HEK293 (cell line): ENCODE results near the gene METTL16.

ENCODE experiments used
- BCL6B ChIP-seq: fragments of 450-650 bp; formaldehyde crosslinking; IDR thresholded peaks from 2 replicates; pipeline ENCODE4 v1.5.1; 2017; ENCODE audit warnings: missing biosample characterization, missing genetic modification characterization
- CTCF ChIP-seq: fragments of 450-650 bp; formaldehyde crosslinking; IDR thresholded peaks from 2 replicates; pipeline ENCODE4 v1.5.1; 2016; ENCODE audit warnings: missing biosample characterization, missing genetic modification characterization
- ELK4 ChIP-seq: IDR thresholded peaks from 2 replicates; pipeline ENCODE4 v1.6.1; 2011; ENCODE audit warnings: mild to moderate bottlenecking, low read depth, low read length, borderline replicate concordance
- PRDM10 ChIP-seq: fragments of 450-650 bp; formaldehyde crosslinking; IDR thresholded peaks from 2 replicates; pipeline ENCODE4 v1.5.1; 2016; ENCODE audit warnings: missing biosample characterization, missing genetic modification characterization
- PRDM4 ChIP-seq: fragments of 450-650 bp; formaldehyde crosslinking; IDR thresholded peaks from 2 replicates; pipeline ENCODE4 v1.5.1; 2017; ENCODE audit warnings: missing biosample characterization, missing genetic modification characterization
- SALL2 ChIP-seq: fragments of 450-650 bp; formaldehyde crosslinking; IDR thresholded peaks from 2 replicates; pipeline ENCODE4 v1.5.0; 2017; ENCODE audit warnings: missing biosample characterization, mild to moderate bottlenecking, missing genetic modification characterization, borderline replicate concordance
- ZBTB44 ChIP-seq: fragments of 450-650 bp; IDR thresholded peaks from 2 replicates; pipeline ENCODE4 v1.5.1; 2018; ENCODE audit warnings: missing biosample characterization, mild to moderate bottlenecking, missing genetic modification characterization
- ZFP69B ChIP-seq: fragments of 450-650 bp; formaldehyde crosslinking; IDR thresholded peaks from 2 replicates; pipeline ENCODE4 v1.5.1; 2016; ENCODE audit warnings: missing biosample characterization, missing genetic modification characterization
- ZNF121 ChIP-seq: fragments of 450-650 bp; formaldehyde crosslinking; IDR thresholded peaks from 2 replicates; pipeline ENCODE4 v1.5.1; 2016; ENCODE audit warnings: missing biosample characterization, missing genetic modification characterization
- ZNF140 ChIP-seq: fragments of 450-650 bp; formaldehyde crosslinking; IDR thresholded peaks from 2 replicates; pipeline ENCODE4 v1.5.1; 2016; ENCODE audit warnings: missing biosample characterization, missing genetic modification characterization
- ZNF266 ChIP-seq: fragments of 450-650 bp; formaldehyde crosslinking; IDR thresholded peaks from 2 replicates; pipeline ENCODE4 v1.5.1; 2016; ENCODE audit warnings: missing biosample characterization, missing genetic modification characterization, low read depth
- ZNF274 ChIP-seq, 2 experiments: fragments of 200-500 bp in 1 of 2; fragments of 450-650 bp in 1 of 2; sonication (Bioruptor generic) in 1 of 2; formaldehyde crosslinking in 1 of 2; IDR thresholded peaks; 2 replicates each; pipeline versions ENCODE4 v1.5.1 to v1.6.1; 2014 to 2016; ENCODE audit warnings: borderline replicate concordance in 1 of 2, inconsistent platforms in 1 of 2, low read length in 1 of 2, missing biosample characterization in 1 of 2, missing genetic modification characterization in 1 of 2
- ZSCAN23 ChIP-seq: fragments of 450-650 bp; formaldehyde crosslinking; IDR thresholded peaks from 2 replicates; pipeline ENCODE4 v1.5.1; 2016; ENCODE audit warnings: missing biosample characterization, missing genetic modification characterization

- TF ChIP-seq CTCF (tag by site-specific recombination), result no peak
- no peak for TF ChIP-seq ZBTB44 (tag by site-specific recombination)
- TF ChIP-seq ZNF121, result no peak
- TF ChIP-seq ZNF274 (IDR thresholded peaks at IDR 0.05; ENCODE audit: low read length), result no peak
- TF ChIP-seq ZNF274 (tag by site-specific recombination; IDR thresholded peaks at IDR 0.05; ENCODE audit: borderline replicate concordance), result no peak
- TF ChIP-seq ELK4, result no peak
- TF ChIP-seq PRDM10 (tag by site-specific recombination), result no peak
- no peak for TF ChIP-seq ZNF266 (tag by site-specific recombination)
- no peak for TF ChIP-seq ZSCAN23 (tag by site-specific recombination)
- TF ChIP-seq PRDM4 (tag by site-specific recombination), result no peak
- TF ChIP-seq BCL6B (tag by site-specific recombination), result no peak
- TF ChIP-seq SALL2, result no peak
- no peak for TF ChIP-seq ZFP69B (tag by site-specific recombination)
- no peak for TF ChIP-seq ZNF140 (tag by site-specific recombination)
Observed at GRCh38 chr17:2551493-2551892, 39.8 kb upstream of the METTL16 start.
